NCI-H526 (cell line): ENCODE results near the gene ZFP57.

ENCODE experiments used
- DNase-seq, 2 experiments: peaks; one replicate each; lab custom pipeline; 2025; lab: John Stamatoyannopoulos, UW

ZFP57 gene

GRCh38 chr6:29655658-29656057 lies 25.3 kb downstream of the ZFP57 start:
- DNase-seq = no peak

- peak; percentile 71 to 89 for DNase-seq
Observed at GRCh38 chr6:29653452-29654038, 27.4 kb downstream of the ZFP57 start.

- DNase-seq = no peak
Observed at GRCh38 chr6:29652198-29652584, 28.8 kb downstream of the ZFP57 start.

GRCh38 chr6:29651413-29652197 lies 29.3 kb downstream of the ZFP57 start:
- DNase-seq = peak in 1 of 2 experiments; percentile 18

- DNase-seq = peak; percentile 94 to 98
Observed at GRCh38 chr6:29649701-29650673, 31.0 kb downstream of the ZFP57 start.

GRCh38 chr6:29647927-29648642 lies 32.9 kb downstream of the ZFP57 start:
- DNase-seq = peak in 1 of 2 experiments; percentile 40

GRCh38 chr6:29641430-29642148 lies 39.4 kb downstream of the ZFP57 start:
- DNase-seq = no peak

- no peak for DNase-seq
Observed at GRCh38 chr6:29637247-29637646, 43.7 kb downstream of the ZFP57 start.

- peak in 1 of 2 experiments; percentile 45 for DNase-seq
Observed at GRCh38 chr6:29633534-29633905, 47.4 kb downstream of the ZFP57 start.

GRCh38 chr6:29632789-29633533 lies 48.0 kb downstream of the ZFP57 start, which contains the start of gene GABBR1:
Gene GABBR1, minus strand, starts transcription at chr6:29633183. Its CDS starts 798 bp downstream, at chr6:29632385.
- peak; percentile 73 to 88 for DNase-seq

- DNase-seq = peak in 1 of 2 experiments; percentile 76
Observed at GRCh38 chr6:29631860-29632731, 48.9 kb downstream of the ZFP57 start.

GRCh38 chr6:29631209-29631810 lies 49.6 kb downstream of the ZFP57 start:
- no peak for DNase-seq

GRCh38 chr6:29630315-29630714 lies 50.6 kb downstream of the ZFP57 start:
- DNase-seq = no peak

- DNase-seq = no peak
Observed at GRCh38 chr6:29629571-29629970, 51.4 kb downstream of the ZFP57 start.

GRCh38 chr6:29628419-29629281 lies 52.3 kb downstream of the ZFP57 start:
- peak; percentile 76 to 92 for DNase-seq

- DNase-seq = peak in 1 of 2 experiments; percentile 71
Observed at GRCh38 chr6:29627755-29628418, 53.1 kb downstream of the ZFP57 start.
